Activated T-cell treated with anti-CD3 and anti-CD28 coated beads, Interleukin-2, amount 50 U/mL, for 72 hours (primary cell): ENCODE data around the gene KIAA0753. TPM values are rescaled to one million over a fixed set of nuclear protein-coding genes. Genes with fewer than 3 reads are reported as not detected.
"Not testable (repeated sequence)": the region's sequence is repeated elsewhere in the genome, so short reads cannot be mapped to it uniquely, and the experiment has no call there.

Experiments
- ATAC-seq, 2 donors: fragments of 150-1000 bp; cut with Tn5 transposase; replicated peaks in 1 of 2; 2 replicates each; pipeline ENCODE4 v1.10.0; 2021; ENCODE audit warnings: moderate library complexity in 2 of 2, mild to moderate bottlenecking in 1 of 2
- DNase-seq, 2 donors: peaks; one replicate each; pipeline ENCODE4 v3.0.0; 2021 to 2022; ENCODE audit warnings: mixed read lengths in 1 of 2
- H3K27ac Mint-ChIP-seq: one replicate; pipeline ENCODE4 v1.8.0; 2022; ENCODE audit warnings: mild to moderate bottlenecking, moderate library complexity, mixed read lengths
- H3K27me3 Mint-ChIP-seq: one replicate; pipeline ENCODE4 v1.8.0; 2022; ENCODE audit warnings: low read depth, mixed read lengths
- H3K36me3 Mint-ChIP-seq, 2 donors: one replicate each; pipeline ENCODE4 v1.8.0; 2022; ENCODE audit warnings: mixed read lengths in 2 of 2, mild to moderate bottlenecking in 1 of 2; ENCODE audit not compliant: insufficient read depth in 2 of 2
- H3K4me1 Mint-ChIP-seq: one replicate; pipeline ENCODE4 v1.8.0; 2022; ENCODE audit warnings: low read depth, mixed read lengths
- H3K4me3 Mint-ChIP-seq, 2 donors: one replicate each; pipeline ENCODE4 v1.8.0; 2022; ENCODE audit warnings: mild to moderate bottlenecking in 2 of 2, mixed read lengths in 2 of 2, moderate library complexity in 2 of 2
- H3K9me3 Mint-ChIP-seq, 2 donors: one replicate each; pipeline ENCODE4 v1.8.0; 2022; ENCODE audit warnings: mixed read lengths in 2 of 2
- total RNA-seq, 2 donors: library from RNA; stranded (reverse); gene quantifications; one replicate each; pipeline ENCODE4 v1.2.3, GENCODE V29; 2022

The KIAA0753 gene
- total RNA-seq, 2 donors from 2014 or later, result 14.0 to 18.4 TPM

DNA sequence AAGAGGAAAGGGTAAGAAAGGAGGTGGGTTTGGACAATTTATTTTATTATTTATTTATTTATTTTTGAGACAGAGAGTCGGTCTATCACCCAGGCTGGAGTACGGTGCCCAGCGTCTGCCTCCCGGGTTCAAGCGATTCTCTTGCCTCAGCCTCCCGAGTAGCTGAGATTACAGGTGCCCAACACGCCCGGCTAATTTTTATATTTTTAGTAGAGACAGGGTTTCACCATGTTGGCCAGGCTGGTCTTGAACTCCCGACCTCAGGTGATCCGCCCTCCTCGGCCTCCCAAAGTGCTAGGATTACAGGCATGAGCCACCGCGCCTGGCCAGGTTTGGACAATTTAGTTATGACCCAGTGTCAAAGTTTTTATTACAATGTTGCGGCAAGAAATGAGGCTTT, 22.7 kb upstream of the KIAA0753 start:
- not testable (repeated sequence) for H3K36me3 Mint-ChIP-seq, H3K9me3 Mint-ChIP-seq, H3K27me3 Mint-ChIP-seq, H3K4me3 Mint-ChIP-seq, ATAC-seq, DNase-seq, H3K27ac Mint-ChIP-seq
- H3K4me1 Mint-ChIP-seq, result peaks cover 29% of the 10 kb centered on the region

DNA sequence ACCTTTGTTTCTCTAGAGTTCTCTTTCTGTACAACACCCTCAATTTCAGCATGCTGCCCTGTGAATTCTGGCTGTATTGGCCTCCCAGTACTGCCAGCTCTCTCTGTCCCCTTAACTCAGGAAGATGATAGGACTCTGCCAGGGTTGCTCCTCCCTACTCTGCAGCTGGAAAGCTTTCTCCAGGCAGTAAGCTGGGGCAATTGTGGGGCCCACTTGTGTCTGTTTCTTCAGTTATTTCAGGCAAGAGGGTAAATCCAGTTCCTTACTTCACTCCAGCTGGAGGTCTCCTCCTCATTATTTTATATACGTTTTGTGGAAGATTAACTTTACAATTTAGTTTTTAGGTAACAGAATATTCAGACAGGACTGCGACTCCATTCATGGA, 20.9 kb upstream of the KIAA0753 start:
- H3K4me3 Mint-ChIP-seq, result peak overlapping the region; percentile 6 to 36

DNA sequence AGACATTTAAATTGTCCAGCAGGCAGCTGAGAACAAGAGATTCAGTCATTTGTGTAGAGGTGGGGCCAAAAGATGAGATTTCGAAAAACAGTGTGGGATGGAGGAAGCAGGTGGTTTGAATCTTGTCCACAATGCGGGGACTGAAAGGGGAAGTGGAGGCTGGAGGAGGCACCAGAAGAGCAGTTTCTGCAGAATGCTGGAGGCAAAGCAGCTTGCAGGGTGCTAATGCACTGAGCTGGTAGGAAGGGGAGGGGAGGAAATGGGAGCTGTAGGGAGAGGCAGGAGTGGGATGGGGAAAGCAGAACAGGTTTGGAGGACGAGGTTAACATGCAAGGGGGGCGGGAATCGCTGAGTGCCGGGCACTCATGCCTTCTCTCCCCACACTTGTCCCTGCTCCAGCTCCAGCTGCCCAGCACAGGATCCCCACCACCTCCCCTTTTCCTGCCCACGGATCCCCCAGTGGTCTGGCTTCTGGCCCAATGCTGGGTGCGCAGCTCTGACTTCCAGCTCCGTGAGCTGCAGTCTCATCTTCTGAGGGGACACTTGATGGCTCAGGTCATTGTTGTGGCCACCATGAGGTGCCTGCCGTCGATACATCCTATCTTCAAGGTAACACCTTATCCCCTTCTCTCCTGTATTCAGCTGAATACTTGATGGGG, 20.4 kb upstream of the KIAA0753 start:
- no peaks in the 10 kb centered on the region for H3K27me3 Mint-ChIP-seq
- no peaks in the 10 kb centered on the region for H3K9me3 Mint-ChIP-seq
- peak overlapping the region; percentile 36 to 51 for H3K4me3 Mint-ChIP-seq
- peaks cover 30% of the 10 kb centered on the region for H3K4me1 Mint-ChIP-seq
- peaks cover 0 to 3% of the 10 kb centered on the region in 2 donors for H3K36me3 Mint-ChIP-seq
- DNase-seq, result peak in 1 of 2 donors; percentile 40
- no peak overlapping the region for H3K27ac Mint-ChIP-seq
- peak; percentile 46 for ATAC-seq

More for the DNA sequence above, 20.9 kb upstream of the KIAA0753 start:
- no peaks in the 10 kb centered on the region for H3K27me3 Mint-ChIP-seq
- no peaks in the 10 kb centered on the region for H3K9me3 Mint-ChIP-seq
- H3K4me1 Mint-ChIP-seq, result peaks cover 30% of the 10 kb centered on the region
- H3K36me3 Mint-ChIP-seq, result peaks cover 0 to 3% of the 10 kb centered on the region in 2 donors
- no peak for ATAC-seq
- DNase-seq, result no peak
- no peak overlapping the region for H3K27ac Mint-ChIP-seq

DNA sequence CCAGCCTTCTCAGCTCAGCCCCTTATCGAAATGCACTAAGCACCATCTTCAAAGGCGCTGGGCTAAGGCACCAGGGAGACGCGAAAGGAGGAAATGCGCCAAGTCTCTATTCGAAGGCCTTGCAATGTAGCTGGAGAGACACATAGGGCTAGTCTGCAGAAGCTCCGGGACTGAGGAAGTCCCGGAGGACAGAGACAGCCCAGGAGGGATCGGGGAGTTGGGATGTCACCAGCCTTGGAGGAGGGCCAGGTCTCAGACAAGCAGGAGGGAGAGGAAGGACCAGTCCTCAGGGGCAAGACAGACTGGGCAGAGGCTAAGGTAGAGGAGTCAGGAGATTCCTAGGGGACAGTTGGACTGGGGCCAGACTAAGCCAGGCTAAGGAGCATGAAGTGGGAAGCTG, 19.6 kb upstream of the KIAA0753 start:
- Mint-ChIP-seq H3K4me3 (no peak overlapping the region), H3K9me3 (no peaks in the 10 kb centered on the region), H3K36me3 (peaks cover 0 to 3% of the 10 kb centered on the region in 2 donors), H3K27ac (no peak overlapping the region), H3K4me1 (peaks cover 34% of the 10 kb centered on the region), H3K27me3 (no peaks in the 10 kb centered on the region)
- ATAC-seq (no peak), DNase-seq (no peak)

DNA sequence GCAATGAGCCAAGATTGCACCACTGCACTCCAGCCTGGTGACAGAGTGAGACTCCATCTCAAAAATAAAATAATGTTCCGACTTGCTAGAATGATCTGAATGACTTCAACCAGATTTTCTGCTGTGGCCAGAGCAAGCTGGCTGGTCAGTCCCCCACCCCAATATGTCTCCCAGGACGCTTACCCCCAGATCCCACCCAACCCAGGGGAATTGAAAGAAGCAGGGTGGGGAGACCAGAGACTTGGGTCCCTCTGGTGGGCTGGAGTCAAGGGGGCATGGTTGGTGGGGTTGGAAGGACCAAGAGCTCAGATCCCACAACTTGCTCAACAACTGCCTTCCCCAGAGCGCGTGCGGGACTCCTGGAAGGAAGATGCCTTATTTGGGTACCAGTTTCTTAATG, 17.9 kb upstream of the KIAA0753 start:
- Mint-ChIP-seq H3K4me3 (peak overlapping the region in 1 of 2 donors; percentile 92), H3K4me1 (peaks cover 45% of the 10 kb centered on the region)
- not testable (repeated sequence) for ATAC-seq, DNase-seq, H3K27me3 Mint-ChIP-seq, H3K9me3 Mint-ChIP-seq, H3K36me3 Mint-ChIP-seq, H3K27ac Mint-ChIP-seq

DNA sequence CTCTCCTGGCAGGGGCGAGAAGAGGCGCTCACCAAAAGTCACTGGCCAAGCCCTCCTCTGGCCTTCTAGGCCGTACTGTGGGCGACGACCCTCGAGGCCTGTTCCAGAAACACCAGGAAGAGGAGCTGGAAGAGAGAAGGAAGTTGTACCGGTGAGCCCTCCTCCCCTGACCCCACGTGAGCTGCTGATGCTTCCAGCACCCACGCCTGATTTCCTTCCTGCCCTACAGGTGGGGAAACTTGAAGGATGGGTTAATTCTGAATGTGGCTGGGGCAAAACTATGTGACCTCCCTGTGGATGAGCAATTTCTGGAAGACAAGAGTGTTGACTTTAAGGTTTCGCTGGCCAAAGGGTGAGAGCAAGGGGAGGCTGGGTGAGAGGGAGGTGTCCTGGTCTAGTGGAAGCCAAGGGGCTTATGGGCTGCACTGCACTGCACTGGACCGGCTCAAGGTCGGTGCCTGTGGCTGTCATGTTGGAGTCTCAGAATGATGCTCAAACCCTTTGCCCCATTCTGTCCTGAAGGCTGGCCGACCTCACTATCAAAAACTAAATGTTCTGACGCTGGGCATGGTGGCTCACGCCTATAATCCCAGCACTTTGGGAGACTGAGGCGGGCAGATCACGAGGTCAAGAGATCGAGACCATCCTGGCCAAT, 17.2 kb upstream of the KIAA0753 start:
- peaks cover 52% of the 10 kb centered on the region for H3K4me1 Mint-ChIP-seq
- H3K9me3 Mint-ChIP-seq, result no peaks in the 10 kb centered on the region
- ATAC-seq (no peak), DNase-seq (no peak)
- H3K27ac Mint-ChIP-seq, result peak overlapping the region; percentile 47
- no peaks in the 10 kb centered on the region for H3K27me3 Mint-ChIP-seq
- H3K4me3 Mint-ChIP-seq, result peak overlapping the region; percentile 80 to 92
- peaks cover 2 to 6% of the 10 kb centered on the region in 2 donors for H3K36me3 Mint-ChIP-seq

DNA sequence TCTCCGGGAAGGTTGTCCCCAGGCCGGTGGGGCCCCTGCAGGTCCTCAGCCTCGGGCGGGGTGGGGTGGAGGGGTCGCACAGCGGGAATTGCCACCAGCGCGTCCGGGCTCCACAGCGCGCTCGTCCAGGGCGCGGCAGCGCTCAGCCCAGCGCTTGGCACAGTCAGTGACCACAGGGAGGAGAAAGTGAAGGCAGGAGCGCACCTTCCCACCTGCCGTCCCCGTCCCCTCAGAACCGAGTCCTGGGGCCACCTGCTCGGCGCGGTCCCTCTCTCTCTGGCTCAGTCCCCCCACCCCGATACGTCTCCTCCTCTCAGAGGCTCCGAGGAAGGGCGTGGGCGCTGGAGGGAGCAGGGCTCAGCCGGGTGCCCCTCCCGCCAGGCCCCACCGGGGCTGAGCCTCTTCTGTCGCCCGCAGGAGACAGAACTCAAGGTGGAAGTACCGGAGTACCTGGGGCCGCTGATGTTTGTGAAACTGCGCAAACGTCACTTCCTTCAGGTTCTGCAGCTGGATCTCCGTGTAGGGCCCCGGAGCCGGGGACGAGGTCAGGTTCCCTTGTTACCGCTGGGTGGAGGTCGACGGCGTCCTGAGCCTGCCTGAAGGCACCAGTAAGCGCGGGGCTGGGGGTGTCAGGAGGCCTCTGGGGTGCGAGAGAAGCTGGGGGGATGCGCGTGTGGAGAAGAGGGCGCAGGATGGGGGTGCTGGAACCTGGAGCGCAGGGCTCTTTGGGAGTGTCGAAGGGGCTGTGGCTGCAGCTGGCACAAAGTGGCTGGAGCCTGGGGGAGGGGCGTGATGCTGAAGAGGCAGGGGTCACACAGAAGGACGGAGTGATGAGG, 16.5 kb upstream of the KIAA0753 start:
- H3K4me1 Mint-ChIP-seq, result peaks cover 58% of the 10 kb centered on the region
- H3K27ac Mint-ChIP-seq, result peak overlapping the region; percentile 47
- peak overlapping the region; percentile 80 to 92 for H3K4me3 Mint-ChIP-seq
- H3K36me3 Mint-ChIP-seq, H3K9me3 Mint-ChIP-seq, H3K27me3 Mint-ChIP-seq: not testable (repeated sequence)
- peak; percentile 86 to 87 for ATAC-seq
- peak; percentile 64 to 67 for DNase-seq

DNA sequence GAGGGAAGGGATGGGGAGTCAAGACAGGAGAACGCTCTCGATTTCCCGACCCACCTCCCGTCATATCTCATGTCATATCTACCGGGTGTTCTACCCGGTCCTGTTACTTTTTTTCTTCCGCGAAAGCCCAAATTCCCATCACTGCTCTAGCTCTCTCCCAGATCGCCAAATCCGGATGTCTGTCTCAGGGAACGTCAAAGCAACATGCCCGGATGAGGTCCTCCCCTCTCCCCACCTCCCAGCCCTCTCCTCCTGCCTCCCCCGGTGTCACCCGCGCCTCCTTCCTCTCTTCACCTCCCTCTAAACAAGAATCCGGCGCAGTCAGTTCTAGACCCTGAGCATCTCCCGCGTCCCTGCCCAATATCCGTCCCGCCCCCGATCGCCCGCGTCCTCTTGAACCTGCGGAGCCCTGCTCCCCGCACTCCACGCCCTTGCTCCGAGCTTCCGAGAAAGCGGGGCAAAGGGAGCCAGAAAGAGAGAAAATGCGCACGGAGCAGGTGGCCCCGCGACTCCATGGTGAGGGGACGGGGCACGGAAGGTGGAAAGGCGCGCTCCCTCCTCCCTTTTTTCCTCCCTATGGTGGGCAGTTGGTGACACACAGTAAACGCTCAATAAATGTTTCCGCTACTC, 15.3 kb upstream of the KIAA0753 start:
- H3K27me3 Mint-ChIP-seq, DNase-seq, ATAC-seq, H3K9me3 Mint-ChIP-seq, H3K36me3 Mint-ChIP-seq: not testable (repeated sequence)
- Mint-ChIP-seq H3K4me3 (peak overlapping the region; percentile 87 to 89), H3K4me1 (peaks cover 50% of the 10 kb centered on the region), H3K27ac (peak overlapping the region; percentile 36)

DNA sequence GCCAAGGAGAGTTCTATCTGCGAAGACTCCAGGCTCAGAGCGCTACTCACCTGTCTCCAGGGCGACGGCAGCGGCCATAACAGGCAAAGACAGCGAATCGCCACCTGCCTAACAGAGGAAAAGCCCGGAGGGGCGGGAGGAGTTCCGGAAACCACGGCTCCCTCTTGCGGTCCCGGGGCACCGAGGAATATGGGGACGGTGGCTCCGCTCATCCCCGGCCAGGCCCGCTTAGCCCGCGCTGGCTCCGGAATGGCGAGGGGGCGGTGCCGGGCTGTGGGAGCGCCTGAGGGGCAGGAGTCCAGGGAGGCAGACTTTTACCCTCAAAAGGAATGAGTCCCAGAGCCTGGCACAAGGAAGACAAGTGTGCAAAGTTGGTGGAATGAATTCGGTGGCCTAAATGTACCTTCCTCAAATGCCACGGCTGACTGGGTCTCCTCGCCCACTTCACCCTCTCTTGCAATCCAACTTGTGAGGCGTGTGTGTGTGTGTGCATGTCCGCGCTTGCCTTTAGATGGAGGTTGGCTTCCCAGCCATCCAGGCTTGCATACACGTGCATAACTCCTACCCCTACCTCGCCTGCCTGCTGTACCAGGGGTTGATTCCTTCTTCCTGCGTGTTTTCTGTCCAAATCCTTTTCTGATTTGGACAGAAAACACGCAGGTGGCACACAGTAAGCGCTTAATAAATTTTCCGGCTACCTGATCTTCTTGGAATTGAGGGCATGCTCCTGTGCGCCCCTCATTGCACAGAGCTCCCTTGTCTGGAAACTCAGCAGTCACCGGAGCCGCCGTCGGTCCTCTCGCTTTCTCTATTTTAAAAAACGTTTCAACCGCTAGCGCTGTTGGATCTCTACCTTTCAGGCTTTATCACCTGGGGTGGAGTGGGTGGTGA, 14.6 kb upstream of the KIAA0753 start:
- Mint-ChIP-seq H3K27ac (no peak overlapping the region), H3K36me3 (peaks cover 2 to 3% of the 10 kb centered on the region in 2 donors), H3K9me3 (no peaks in the 10 kb centered on the region), H3K27me3 (no peaks in the 10 kb centered on the region), H3K4me3 (peak overlapping the region in 1 of 2 donors; percentile 62), H3K4me1 (peaks cover 47% of the 10 kb centered on the region)
- ATAC-seq (no peak), DNase-seq (no peak)

DNA sequence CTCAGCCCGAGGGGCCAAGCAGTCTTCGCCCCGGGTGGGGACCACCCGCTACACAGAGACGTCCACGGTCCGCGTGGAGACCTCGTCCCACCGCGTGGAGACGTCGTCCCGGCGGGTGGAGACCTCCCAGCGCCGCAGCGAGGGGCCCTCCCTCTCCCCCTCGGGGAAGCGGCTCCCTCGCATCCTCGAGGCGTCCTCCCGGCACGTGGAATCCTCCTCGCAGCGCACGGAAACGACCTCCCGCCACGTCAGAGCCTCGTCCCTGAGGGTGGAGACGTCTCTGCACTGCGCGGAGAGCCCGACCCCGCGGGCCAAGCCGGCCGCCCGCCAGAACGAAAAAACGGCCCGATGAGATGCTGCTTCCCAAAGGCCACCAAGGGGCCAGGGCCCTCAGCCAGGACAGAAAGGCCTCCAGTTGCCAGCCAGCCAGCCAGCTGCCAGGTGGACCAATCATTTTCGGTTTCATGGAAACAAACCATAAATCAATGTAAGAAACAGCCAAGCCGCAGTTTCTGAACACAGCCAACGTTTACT, 11.5 kb upstream of the KIAA0753 start:
- peak; percentile 14 to 26 for ATAC-seq
- Mint-ChIP-seq H3K27ac (peak overlapping the region; percentile 14), H3K4me3 (peak overlapping the region; percentile 86 to 92), H3K4me1 (peaks cover 62% of the 10 kb centered on the region), H3K27me3 (no peaks in the 10 kb centered on the region), H3K9me3 (no peaks in the 10 kb centered on the region), H3K36me3 (peaks cover 3 to 4% of the 10 kb centered on the region in 2 donors)
- peak; percentile 47 to 53 for DNase-seq

DNA sequence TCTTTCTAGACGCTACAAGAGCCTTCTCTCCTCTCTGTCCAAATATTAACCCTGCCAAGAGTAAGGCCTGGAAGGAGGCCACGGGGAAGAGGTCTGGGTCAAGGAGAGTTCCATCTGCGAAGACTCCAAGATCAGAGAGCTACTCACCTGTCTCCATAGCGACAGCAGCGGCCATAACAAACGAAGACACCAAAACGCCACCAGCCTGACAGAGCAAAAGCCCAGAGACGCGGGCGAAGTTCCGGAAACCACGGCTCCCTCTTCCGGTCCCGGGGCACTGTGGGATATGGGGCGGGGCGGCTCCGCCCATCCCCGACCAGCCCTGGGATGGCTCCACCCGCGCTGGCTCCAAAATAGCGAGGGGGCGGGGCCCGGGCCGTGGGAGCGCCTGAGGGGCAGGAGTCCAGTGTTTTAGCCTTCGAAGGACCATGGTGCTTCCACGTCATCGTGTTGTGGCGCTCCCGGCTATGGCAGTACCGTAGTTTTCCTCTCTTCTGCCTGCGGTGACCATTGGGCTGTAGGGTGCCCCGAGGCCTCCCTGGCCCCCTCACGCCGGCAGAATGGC, 10.9 kb upstream of the KIAA0753 start, which contains the start of the genes C17orf100 and MED31:
TSS of gene C17orf100 (plus strand) at position 409 of the 565 bp plus-strand sequence. CDS start at position 561, 152 bp downstream.
TSS of gene MED31 (minus strand) at position 252 of the 565 bp plus-strand sequence. CDS start at position 175, 77 bp downstream.
- Mint-ChIP-seq H3K4me3 (peak within 1 kb of the TSS; percentile 86 to 92), H3K27ac (peak within 1 kb of the TSS; percentile 96), H3K36me3 (peaks cover 3 to 4% of the 10 kb centered on the region in 2 donors), H3K9me3 (no peaks in the 10 kb centered on the region), H3K27me3 (no peaks in the 10 kb centered on the region), H3K4me1 (peaks cover 68% of the 10 kb centered on the region)
- DNase-seq (peak; percentile 96 to 98), ATAC-seq (peak; percentile 97 to 98)
